Keratinocyte (primary cell): ENCODE data around the gene SYK. TPM values are rescaled to one million over a fixed set of nuclear protein-coding genes. Genes with fewer than 3 reads are reported as not detected.

ENCODE experiments used
- DNase-seq: peaks from one replicate; pipeline ENCODE4 v3.0.0-alpha.2; 2011; ENCODE audit warnings: low read depth, missing footprints, low spot score
- FAIRE-seq: peaks from 2 replicates; lab custom pipeline; 2011; peaks lifted over from hg19 to GRCh38; lab: Jason Lieb, UNC
- H2AFZ ChIP-seq: 2 replicates; pipeline ENCODE4 v1.6.0; 2012; ENCODE audit warnings: low read length, control low read depth, inconsistent platforms; ENCODE audit not compliant: control insufficient read depth
- H3K27ac ChIP-seq: 2 replicates; pipeline ENCODE4 v1.5.1; 2011; ENCODE audit warnings: low read length; ENCODE audit not compliant: control insufficient read depth, insufficient read depth
- H3K27me3 ChIP-seq: 3 replicates; pipeline ENCODE4 v1.6.0; 2011; ENCODE audit warnings: low read length; ENCODE audit not compliant: control insufficient read depth, insufficient read depth; ENCODE audit errors: extremely low read depth
- H3K36me3 ChIP-seq, 2 experiments: 2 replicates in 1 of 2; 3 replicates in 1 of 2; pipeline ENCODE4 v1.5.1; 2011; ENCODE audit warnings: low read length in 2 of 2, mild to moderate bottlenecking in 1 of 2; ENCODE audit not compliant: control insufficient read depth in 2 of 2, insufficient read depth in 2 of 2; ENCODE audit errors: extremely low read depth in 1 of 2
- H3K4me1 ChIP-seq: 3 replicates; pipeline ENCODE4 v1.5.1; 2011; ENCODE audit warnings: low read length; ENCODE audit not compliant: control insufficient read depth, insufficient read depth; ENCODE audit errors: extremely low read depth
- H3K4me2 ChIP-seq: 3 replicates; pipeline ENCODE4 v1.6.0; 2011; ENCODE audit warnings: low read depth, low read length; ENCODE audit not compliant: control insufficient read depth, insufficient read depth; ENCODE audit errors: extremely low read depth
- H3K4me3 ChIP-seq, 3 experiments: fragments of 200-600 bp in 1 of 3; sonication (generic) in 1 of 3; 2 replicates in 2 of 3; 3 replicates in 1 of 3; pipeline ENCODE4 v1.5.1; 2011 to 2016; ENCODE audit warnings: low read length in 3 of 3, mild to moderate bottlenecking in 3 of 3, control low read depth in 2 of 3, inconsistent platforms in 1 of 3, low read depth in 1 of 3, mixed read lengths in 1 of 3, mixed run types in 1 of 3, moderate library complexity in 1 of 3; ENCODE audit not compliant: control insufficient read depth in 2 of 3, insufficient read depth in 2 of 3; ENCODE audit errors: extremely low read depth in 1 of 3
- H3K79me2 ChIP-seq: 2 replicates; pipeline ENCODE4 v1.6.0; 2012; ENCODE audit warnings: low read length; ENCODE audit not compliant: control insufficient read depth, insufficient read depth
- H3K9ac ChIP-seq: 3 replicates; pipeline ENCODE4 v1.6.0; 2011; ENCODE audit warnings: low read length; ENCODE audit not compliant: control insufficient read depth, insufficient read depth; ENCODE audit errors: extremely low read depth
- H3K9me1 ChIP-seq: 3 replicates; pipeline ENCODE4 v1.6.0; 2011; ENCODE audit warnings: low read length; ENCODE audit not compliant: control insufficient read depth, insufficient read depth; ENCODE audit errors: extremely low read depth
- H3K9me3 ChIP-seq: 2 replicates; pipeline ENCODE4 v1.5.1; 2012; ENCODE audit warnings: low read depth, low read length; ENCODE audit not compliant: control insufficient read depth
- H4K20me1 ChIP-seq: 3 replicates; pipeline ENCODE4 v1.6.0; 2011; ENCODE audit warnings: low read length; ENCODE audit not compliant: control insufficient read depth, insufficient read depth; ENCODE audit errors: extremely low read depth
- EZH2 ChIP-seq: IDR thresholded peaks from one replicate; pipeline ENCODE4 v1.6.1; 2012; ENCODE audit warnings: inconsistent platforms, mild to moderate bottlenecking, low read length, moderate library complexity
- dilution Hi-C: fragments of 300-500 bp; cut with MboI; formaldehyde crosslinking; loops from one replicate; pipeline ENCODE4 v1.7.0; 2020; ENCODE audit warnings: low sequenced_read_pairs; ENCODE audit not compliant: extremely low pct_ligation_motif_present
- polyA plus RNA-seq, 5 experiments: library from polyadenylated mRNA; depleted of rRNA in 3 of 5; stranded (reverse) in 3 of 5; stranded (forward) in 1 of 5; unstranded in 1 of 5; fragments of >200 nt; gene quantifications; 1 replicate in 1 of 5; 2 replicates in 3 of 5; 3 replicates in 1 of 5; pipeline versions ENCODE4 v1.2.1 to v1.2.3, GENCODE V29; 2011 to 2012; ENCODE audit warnings: missing spikeins in 2 of 5, low read depth in 1 of 5, low replicate concordance in 1 of 5
- TF ChIP-seq, protein P1 (sequence below), 3 experiments: IDR thresholded peaks in 1 of 3; conservative IDR thresholded peaks in 1 of 3; optimal IDR thresholded peaks in 1 of 3; 2 replicates in 2 of 3; 3 replicates in 1 of 3; pipeline versions ENCODE3 to v1.5.1; 2011; ENCODE audit warnings: low read length in 3 of 3, mild to moderate bottlenecking in 3 of 3, moderate library complexity in 2 of 3, control low read depth in 1 of 3, inconsistent platforms in 1 of 3; ENCODE audit not compliant: insufficient read depth in 2 of 3; ENCODE audit errors: extremely low read depth in 1 of 3

Gene SYK
- polyA plus RNA-seq, 1 donor (not counting 4 experiments of a cell fraction or from before 2014, with no cell fraction given): 2.0 TPM

DNA sequence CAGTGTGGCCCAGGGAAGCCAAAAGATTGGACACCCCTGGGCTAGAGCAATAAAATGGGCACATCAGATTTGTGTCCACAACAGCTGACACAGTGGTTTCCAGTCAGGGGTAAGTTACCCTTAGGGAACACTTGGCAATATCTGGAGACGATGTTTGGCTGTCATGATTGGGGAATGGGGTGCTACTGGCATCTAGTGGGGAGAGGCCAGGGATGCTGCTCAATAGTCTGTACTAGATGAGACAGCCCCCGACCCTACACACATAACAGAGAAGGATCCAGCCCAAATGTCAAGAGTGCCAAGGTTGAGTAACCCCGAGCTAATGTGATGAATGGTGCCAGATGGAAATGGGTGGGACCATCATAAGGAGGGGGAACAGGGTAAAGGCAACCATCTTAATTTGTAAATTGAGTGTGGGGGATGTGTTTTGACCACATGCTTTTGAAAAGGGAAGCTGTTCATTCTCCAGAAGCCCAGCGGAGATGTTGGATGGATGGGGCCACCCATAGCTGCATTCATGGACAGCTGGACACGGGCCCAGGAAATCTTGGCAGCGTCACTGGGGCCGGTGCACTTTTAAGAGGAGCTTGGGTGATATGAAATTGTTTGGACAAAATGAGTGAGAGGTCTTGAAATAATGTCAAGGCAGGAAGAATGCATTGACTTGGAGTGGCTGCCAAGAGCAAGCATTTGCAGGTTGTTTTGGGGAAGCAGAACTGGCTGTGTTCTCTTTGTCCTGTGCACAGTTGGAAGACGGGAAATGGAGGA, 33.4 kb downstream of the SYK start:
- Histone ChIP-seq H2AFZ (no peak overlapping the region), H4K20me1 (no peaks in the 10 kb centered on the region), H3K4me3 (no peak overlapping the region), H3K27ac (no peak overlapping the region), H3K9me1 (no peaks in the 10 kb centered on the region), H3K9me3 (no peaks in the 10 kb centered on the region), H3K79me2 (no peaks in the 10 kb centered on the region), H3K4me2 (no peak overlapping the region), H3K27me3 (no peaks in the 10 kb centered on the region), H3K36me3 (no peaks in the 10 kb centered on the region), H3K4me1 (no peaks in the 10 kb centered on the region), H3K9ac (no peak overlapping the region)
- dilution Hi-C loops: no loop called here
- FAIRE-seq (no peak), DNase-seq (no peak)
- TF ChIP-seq, protein P1, sequence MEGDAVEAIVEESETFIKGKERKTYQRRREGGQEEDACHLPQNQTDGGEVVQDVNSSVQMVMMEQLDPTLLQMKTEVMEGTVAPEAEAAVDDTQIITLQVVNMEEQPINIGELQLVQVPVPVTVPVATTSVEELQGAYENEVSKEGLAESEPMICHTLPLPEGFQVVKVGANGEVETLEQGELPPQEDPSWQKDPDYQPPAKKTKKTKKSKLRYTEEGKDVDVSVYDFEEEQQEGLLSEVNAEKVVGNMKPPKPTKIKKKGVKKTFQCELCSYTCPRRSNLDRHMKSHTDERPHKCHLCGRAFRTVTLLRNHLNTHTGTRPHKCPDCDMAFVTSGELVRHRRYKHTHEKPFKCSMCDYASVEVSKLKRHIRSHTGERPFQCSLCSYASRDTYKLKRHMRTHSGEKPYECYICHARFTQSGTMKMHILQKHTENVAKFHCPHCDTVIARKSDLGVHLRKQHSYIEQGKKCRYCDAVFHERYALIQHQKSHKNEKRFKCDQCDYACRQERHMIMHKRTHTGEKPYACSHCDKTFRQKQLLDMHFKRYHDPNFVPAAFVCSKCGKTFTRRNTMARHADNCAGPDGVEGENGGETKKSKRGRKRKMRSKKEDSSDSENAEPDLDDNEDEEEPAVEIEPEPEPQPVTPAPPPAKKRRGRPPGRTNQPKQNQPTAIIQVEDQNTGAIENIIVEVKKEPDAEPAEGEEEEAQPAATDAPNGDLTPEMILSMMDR (optimal IDR thresholded peaks at IDR 0.05 in 1 of 3, IDR thresholded peaks at IDR 0.05 in 1 of 3, conservative IDR thresholded peaks at IDR 0.05 in 1 of 3; ENCODE audit: extremely low read depth in 1 of 3, insufficient read depth in 2 of 3, low read length in 3 of 3): no peak
- no peak for TF ChIP-seq EZH2

DNA sequence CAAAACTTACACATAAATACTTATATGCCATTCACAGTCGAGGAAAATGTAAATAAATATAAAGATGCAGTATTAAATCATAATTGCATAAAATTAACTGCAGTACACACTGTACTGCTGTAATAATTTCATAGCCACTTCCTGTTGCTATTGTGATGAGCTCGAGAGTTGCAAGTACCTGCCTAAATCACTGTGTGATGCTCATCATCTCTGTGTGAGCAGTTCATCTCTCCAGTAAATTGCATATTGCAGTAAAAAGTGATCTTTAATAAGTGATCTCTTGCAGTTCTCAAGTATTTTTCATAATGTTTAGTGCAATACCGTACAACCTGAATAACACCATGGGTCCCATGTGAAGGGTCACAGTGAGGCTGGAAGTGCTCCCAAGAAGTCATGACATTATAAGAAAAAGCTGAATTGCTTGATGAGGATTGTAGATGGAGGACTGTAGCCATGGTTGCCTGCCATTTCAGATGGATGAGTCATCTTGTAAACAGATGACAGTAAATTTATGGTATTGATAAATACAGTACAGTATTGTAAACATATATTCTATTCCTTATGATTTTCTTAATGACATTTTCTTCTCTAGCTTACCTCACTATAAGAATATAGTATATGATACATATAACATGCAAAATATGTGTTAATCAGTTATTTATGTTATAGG, 34.9 kb downstream of the SYK start:
- H3K9me3 ChIP-seq: peaks cover 3% of the 10 kb centered on the region
- dilution Hi-C loops: no loop called here
- no peak for TF ChIP-seq EZH2
- TF ChIP-seq, protein P1 (optimal IDR thresholded peaks at IDR 0.05 in 1 of 3, IDR thresholded peaks at IDR 0.05 in 1 of 3, conservative IDR thresholded peaks at IDR 0.05 in 1 of 3; ENCODE audit: extremely low read depth in 1 of 3, insufficient read depth in 2 of 3, low read length in 3 of 3): no peak
- H3K36me3 ChIP-seq: no peaks in the 10 kb centered on the region
- H3K4me3 ChIP-seq: no peak overlapping the region
- no peak for FAIRE-seq
- H3K79me2 ChIP-seq: no peaks in the 10 kb centered on the region
- no peaks in the 10 kb centered on the region for H3K4me1 ChIP-seq
- no peaks in the 10 kb centered on the region for H4K20me1 ChIP-seq
- H3K4me2 ChIP-seq: no peak overlapping the region
- no peak overlapping the region for H2AFZ ChIP-seq
- H3K9ac ChIP-seq: no peak overlapping the region
- no peaks in the 10 kb centered on the region for H3K27me3 ChIP-seq
- no peak for DNase-seq
- no peaks in the 10 kb centered on the region for H3K9me1 ChIP-seq
- H3K27ac ChIP-seq: no peak overlapping the region
